Body of pancreas (tissue), 4 donors: ENCODE data around the gene GLIS2. TPM values are rescaled to one million over a fixed set of nuclear protein-coding genes. Genes with fewer than 3 reads are reported as not detected.
A peak's percentile ranks its signal among the peaks of the same experiment; 100 is the strongest.

Experiments
- ATAC-seq: fragments of 150-250 bp; one replicate; pipeline ENCODE4 v1.9.1; 2016
- DNase-seq, 4 donors: peaks; one replicate each; pipeline ENCODE4 v3.0.0-alpha.2; 2019
- H3K27ac ChIP-seq, 4 donors: fragments of 200-600 bp; sonication (generic); 1 replicate in 3 of 4; 2 replicates in 1 of 4; pipeline versions ENCODE4 v1.5.1 to v1.6.1; 2016 to 2019; ENCODE audit warnings: mild to moderate bottlenecking in 1 of 4, mixed read lengths in 1 of 4, moderate library complexity in 1 of 4
- H3K27me3 ChIP-seq, 2 donors: fragments of 200-600 bp; sonication (generic); one replicate each; pipeline ENCODE4 v1.6.0; 2016; ENCODE audit warnings: mild to moderate bottlenecking in 1 of 2
- H3K36me3 ChIP-seq, 2 donors: fragments of 200-600 bp; sonication (generic); replicated peaks in 1 of 2; 2 replicates each; pipeline ENCODE4 v1.5.1; 2016; ENCODE audit warnings: low read depth in 2 of 2; ENCODE audit not compliant: insufficient read depth in 1 of 2
- H3K4me1 ChIP-seq: fragments of 200-600 bp; sonication (generic); one replicate; pipeline ENCODE4 v1.6.0; 2016
- H3K4me3 ChIP-seq, 2 donors: fragments of 200-600 bp; sonication (generic); 1 replicate in 1 of 2; 2 replicates in 1 of 2; pipeline ENCODE4 v1.5.1; 2016 to 2019
- H3K9me3 ChIP-seq, 3 donors: fragments of 200-600 bp; sonication (generic); 1 replicate in 2 of 3; 2 replicates in 1 of 3; pipeline ENCODE4 v1.5.1; 2016
- POLR2A ChIP-seq, 3 donors: fragments of 450-650 bp; IDR thresholded peaks; one replicate each; pipeline ENCODE4 v1.6.1; 2016; ENCODE audit warnings: antibody characterized with exemption in 3 of 3, mild to moderate bottlenecking in 2 of 3
- WGBS, 2 donors: methylation state at CpG; one replicate each; pipeline ENCODE4 v1.1.5; 2017; 5-methylcytosine and 5-hydroxymethylcytosine counted together
- intact Hi-C: fragments of 100-400 bp; cut with DNase I; formaldehyde crosslinking; loops from one replicate; pipeline ENCODE4 v1.15.1; 2023
- total RNA-seq, 2 donors: library from RNA; depleted of rRNA; stranded (reverse); fragments of >200 nt; gene quantifications; one replicate each; pipeline ENCODE4 v1.1.0, GENCODE V29; 2016
- TF ChIP-seq, protein P1 (sequence below), 7 experiments: fragments of 450-650 bp in 4 of 7; fragments of 200-600 bp in 3 of 7; sonication (generic) in 3 of 7; IDR thresholded peaks; one replicate each; pipeline ENCODE4 v1.5.1; 2016 to 2019; ENCODE audit warnings: antibody characterized with exemption in 7 of 7

GLIS2 gene
- total RNA-seq, 2 donors from 2014 or later, result 6.0 to 6.3 TPM

DNA sequence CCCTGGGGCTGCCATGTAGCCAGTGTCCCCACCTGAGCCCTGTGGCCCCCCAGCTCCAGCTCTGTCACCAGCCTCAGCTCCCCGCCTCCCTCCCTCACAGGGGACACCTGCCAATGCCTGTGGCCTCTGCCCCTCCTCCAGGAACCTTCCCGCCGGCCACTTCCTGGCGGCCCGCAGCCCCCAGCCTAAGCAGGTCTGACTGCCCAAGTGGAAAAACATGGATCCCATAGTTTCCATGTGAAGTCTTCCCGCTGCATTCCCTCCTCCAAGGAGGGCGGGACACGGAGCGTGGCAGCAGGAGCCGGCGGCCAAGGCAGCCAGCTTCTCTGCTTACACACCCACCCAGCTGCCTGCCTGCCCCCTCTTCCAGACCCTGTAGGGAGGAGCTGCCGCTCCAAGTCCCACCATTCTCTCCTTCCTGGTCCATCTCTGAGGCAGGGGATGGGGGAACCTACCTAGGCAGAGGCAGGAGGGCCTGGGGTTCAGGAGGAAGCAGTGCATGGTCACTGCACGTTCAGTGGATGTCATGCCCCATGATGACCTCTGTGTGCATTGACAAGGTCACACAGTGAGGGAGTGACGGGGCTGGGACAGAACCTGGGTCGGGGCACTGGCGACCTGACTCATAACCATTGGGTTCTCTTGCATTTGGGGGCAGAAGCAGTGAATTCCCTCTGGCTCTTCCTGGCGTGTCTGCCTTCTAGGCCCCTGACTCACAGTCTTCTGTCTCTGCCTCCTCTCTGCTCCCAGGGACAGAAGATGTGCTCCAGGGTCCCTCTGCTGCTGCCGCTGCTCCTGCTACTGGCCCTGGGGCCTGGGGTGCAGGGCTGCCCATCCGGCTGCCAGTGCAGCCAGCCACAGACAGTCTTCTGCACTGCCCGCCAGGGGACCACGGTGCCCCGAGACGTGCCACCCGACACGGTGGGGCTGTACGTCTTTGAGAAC lies 64.5 kb downstream of the GLIS2 start:
- intact Hi-C loops, result no loop called here
- Histone ChIP-seq H3K27ac (peak overlapping the region in 1 of 4 donors; percentile 6), H3K36me3 (peaks cover 0 to 8% of the 10 kb centered on the region in 2 donors), H3K9me3 (no peaks in the 10 kb centered on the region), H3K27me3 (no peaks in the 10 kb centered on the region), H3K4me3 (no peak overlapping the region), H3K4me1 (peaks cover 34% of the 10 kb centered on the region)
- DNase-seq (peak in 1 of 4 donors; percentile 13), ATAC-seq (no peak)
- TF ChIP-seq, protein P1, sequence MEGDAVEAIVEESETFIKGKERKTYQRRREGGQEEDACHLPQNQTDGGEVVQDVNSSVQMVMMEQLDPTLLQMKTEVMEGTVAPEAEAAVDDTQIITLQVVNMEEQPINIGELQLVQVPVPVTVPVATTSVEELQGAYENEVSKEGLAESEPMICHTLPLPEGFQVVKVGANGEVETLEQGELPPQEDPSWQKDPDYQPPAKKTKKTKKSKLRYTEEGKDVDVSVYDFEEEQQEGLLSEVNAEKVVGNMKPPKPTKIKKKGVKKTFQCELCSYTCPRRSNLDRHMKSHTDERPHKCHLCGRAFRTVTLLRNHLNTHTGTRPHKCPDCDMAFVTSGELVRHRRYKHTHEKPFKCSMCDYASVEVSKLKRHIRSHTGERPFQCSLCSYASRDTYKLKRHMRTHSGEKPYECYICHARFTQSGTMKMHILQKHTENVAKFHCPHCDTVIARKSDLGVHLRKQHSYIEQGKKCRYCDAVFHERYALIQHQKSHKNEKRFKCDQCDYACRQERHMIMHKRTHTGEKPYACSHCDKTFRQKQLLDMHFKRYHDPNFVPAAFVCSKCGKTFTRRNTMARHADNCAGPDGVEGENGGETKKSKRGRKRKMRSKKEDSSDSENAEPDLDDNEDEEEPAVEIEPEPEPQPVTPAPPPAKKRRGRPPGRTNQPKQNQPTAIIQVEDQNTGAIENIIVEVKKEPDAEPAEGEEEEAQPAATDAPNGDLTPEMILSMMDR (IDR thresholded peaks at IDR 0.05), result no peak
- TF ChIP-seq POLR2A (IDR thresholded peaks at IDR 0.05), result no peak
- 83 to 90% methylated on average over 10 to 26 of the region's 26 CpGs for WGBS, 2 donors

DNA sequence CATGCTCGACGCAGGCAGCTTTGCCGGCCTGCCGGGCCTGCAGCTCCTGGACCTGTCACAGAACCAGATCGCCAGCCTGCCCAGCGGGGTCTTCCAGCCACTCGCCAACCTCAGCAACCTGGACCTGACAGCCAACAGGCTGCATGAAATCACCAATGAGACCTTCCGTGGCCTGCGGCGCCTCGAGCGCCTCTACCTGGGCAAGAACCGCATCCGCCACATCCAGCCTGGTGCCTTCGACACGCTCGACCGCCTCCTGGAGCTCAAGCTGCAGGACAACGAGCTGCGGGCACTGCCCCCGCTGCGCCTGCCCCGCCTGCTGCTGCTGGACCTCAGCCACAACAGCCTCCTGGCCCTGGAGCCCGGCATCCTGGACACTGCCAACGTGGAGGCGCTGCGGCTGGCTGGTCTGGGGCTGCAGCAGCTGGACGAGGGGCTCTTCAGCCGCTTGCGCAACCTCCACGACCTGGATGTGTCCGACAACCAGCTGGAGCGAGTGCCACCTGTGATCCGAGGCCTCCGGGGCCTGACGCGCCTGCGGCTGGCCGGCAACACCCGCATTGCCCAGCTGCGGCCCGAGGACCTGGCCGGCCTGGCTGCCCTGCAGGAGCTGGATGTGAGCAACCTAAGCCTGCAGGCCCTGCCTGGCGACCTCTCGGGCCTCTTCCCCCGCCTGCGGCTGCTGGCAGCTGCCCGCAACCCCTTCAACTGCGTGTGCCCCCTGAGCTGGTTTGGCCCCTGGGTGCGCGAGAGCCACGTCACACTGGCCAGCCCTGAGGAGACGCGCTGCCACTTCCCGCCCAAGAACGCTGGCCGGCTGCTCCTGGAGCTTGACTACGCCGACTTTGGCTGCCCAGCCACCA lies 65.4 kb downstream of the GLIS2 start:
- H3K4me1 ChIP-seq, result peaks cover 25% of the 10 kb centered on the region
- peaks cover 0 to 8% of the 10 kb centered on the region in 2 donors for H3K36me3 ChIP-seq
- intact Hi-C loops, result no loop called here
- no peaks in the 10 kb centered on the region for H3K27me3 ChIP-seq
- no peak overlapping the region for H3K4me3 ChIP-seq
- TF ChIP-seq POLR2A (IDR thresholded peaks at IDR 0.05), result no peak
- TF ChIP-seq, protein P1 (IDR thresholded peaks at IDR 0.05), result no peak
- H3K9me3 ChIP-seq, result no peaks in the 10 kb centered on the region
- WGBS, 2 donors, result 93 to 98% methylated on average over 8 to 59 of the region's 59 CpGs
- ATAC-seq (no peak), DNase-seq (peak in 1 of 4 donors; percentile 13)
- no peak overlapping the region for H3K27ac ChIP-seq

DNA sequence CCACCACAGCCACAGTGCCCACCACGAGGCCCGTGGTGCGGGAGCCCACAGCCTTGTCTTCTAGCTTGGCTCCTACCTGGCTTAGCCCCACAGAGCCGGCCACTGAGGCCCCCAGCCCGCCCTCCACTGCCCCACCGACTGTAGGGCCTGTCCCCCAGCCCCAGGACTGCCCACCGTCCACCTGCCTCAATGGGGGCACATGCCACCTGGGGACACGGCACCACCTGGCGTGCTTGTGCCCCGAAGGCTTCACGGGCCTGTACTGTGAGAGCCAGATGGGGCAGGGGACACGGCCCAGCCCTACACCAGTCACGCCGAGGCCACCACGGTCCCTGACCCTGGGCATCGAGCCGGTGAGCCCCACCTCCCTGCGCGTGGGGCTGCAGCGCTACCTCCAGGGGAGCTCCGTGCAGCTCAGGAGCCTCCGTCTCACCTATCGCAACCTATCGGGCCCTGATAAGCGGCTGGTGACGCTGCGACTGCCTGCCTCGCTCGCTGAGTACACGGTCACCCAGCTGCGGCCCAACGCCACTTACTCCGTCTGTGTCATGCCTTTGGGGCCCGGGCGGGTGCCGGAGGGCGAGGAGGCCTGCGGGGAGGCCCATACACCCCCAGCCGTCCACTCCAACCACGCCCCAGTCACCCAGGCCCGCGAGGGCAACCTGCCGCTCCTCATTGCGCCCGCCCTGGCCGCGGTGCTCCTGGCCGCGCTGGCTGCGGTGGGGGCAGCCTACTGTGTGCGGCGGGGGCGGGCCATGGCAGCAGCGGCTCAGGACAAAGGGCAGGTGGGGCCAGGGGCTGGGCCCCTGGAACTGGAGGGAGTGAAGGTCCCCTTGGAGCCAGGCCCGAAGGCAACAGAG lies 66.3 kb downstream of the GLIS2 start:
- ATAC-seq, result no peak
- Histone ChIP-seq H3K9me3 (no peaks in the 10 kb centered on the region), H3K4me3 (no peak overlapping the region), H3K27me3 (no peaks in the 10 kb centered on the region), H3K27ac (no peak overlapping the region), H3K36me3 (peaks cover 0 to 8% of the 10 kb centered on the region in 2 donors), H3K4me1 (peaks cover 17% of the 10 kb centered on the region)
- intact Hi-C loops, result no loop called here
- TF ChIP-seq POLR2A (IDR thresholded peaks at IDR 0.05), result no peak
- TF ChIP-seq, protein P1 (IDR thresholded peaks at IDR 0.05), result no peak
- WGBS, 2 donors, result 95 to 100% methylated on average over 4 to 42 of the region's 55 CpGs
- peak in 1 of 4 donors; percentile 6 for DNase-seq

DNA sequence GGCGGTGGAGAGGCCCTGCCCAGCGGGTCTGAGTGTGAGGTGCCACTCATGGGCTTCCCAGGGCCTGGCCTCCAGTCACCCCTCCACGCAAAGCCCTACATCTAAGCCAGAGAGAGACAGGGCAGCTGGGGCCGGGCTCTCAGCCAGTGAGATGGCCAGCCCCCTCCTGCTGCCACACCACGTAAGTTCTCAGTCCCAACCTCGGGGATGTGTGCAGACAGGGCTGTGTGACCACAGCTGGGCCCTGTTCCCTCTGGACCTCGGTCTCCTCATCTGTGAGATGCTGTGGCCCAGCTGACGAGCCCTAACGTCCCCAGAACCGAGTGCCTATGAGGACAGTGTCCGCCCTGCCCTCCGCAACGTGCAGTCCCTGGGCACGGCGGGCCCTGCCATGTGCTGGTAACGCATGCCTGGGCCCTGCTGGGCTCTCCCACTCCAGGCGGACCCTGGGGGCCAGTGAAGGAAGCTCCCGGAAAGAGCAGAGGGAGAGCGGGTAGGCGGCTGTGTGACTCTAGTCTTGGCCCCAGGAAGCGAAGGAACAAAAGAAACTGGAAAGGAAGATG lies 67.0 kb downstream of the GLIS2 start:
- peaks cover 11% of the 10 kb centered on the region for H3K4me1 ChIP-seq
- 91 to 94% methylated on average over 10 to 21 of the region's 21 CpGs for WGBS, 2 donors
- TF ChIP-seq, protein P1 (IDR thresholded peaks at IDR 0.05), result no peak
- no peak for TF ChIP-seq POLR2A (IDR thresholded peaks at IDR 0.05)
- H3K9me3 ChIP-seq, result no peaks in the 10 kb centered on the region
- no peak overlapping the region for H3K27ac ChIP-seq
- H3K36me3 ChIP-seq, result peaks cover 0 to 8% of the 10 kb centered on the region in 2 donors
- DNase-seq, result peak in 1 of 4 donors; percentile 11
- no peak overlapping the region for H3K4me3 ChIP-seq
- no peak for ATAC-seq
- H3K27me3 ChIP-seq, result no peaks in the 10 kb centered on the region
- intact Hi-C loops, result no loop called here
